Kidney tubule cell (primary cell): ENCODE results near the gene CHD2.

ENCODE experiments used
- DNase-seq: peaks from one replicate; pipeline ENCODE4 v3.0.0-alpha.2; 2018; ENCODE audit warnings: low spot score

Gene CHD2

GRCh38 chr15:92932946-92933649, 33.0 kb downstream of the CHD2 start:
- no peak for DNase-seq

GRCh38 chr15:92933831-92934230, 33.7 kb downstream of the CHD2 start:
- no peak for DNase-seq

- DNase-seq = no peak
Observed at GRCh38 chr15:92934716-92935115, 34.6 kb downstream of the CHD2 start.

GRCh38 chr15:92936138-92936537, 36.0 kb downstream of the CHD2 start:
- DNase-seq = no peak

GRCh38 chr15:92936693-92937092, 36.6 kb downstream of the CHD2 start:
- DNase-seq = no peak

GRCh38 chr15:92937901-92938300, 37.8 kb downstream of the CHD2 start:
- DNase-seq = no peak

GRCh38 chr15:92938387-92938786, 38.3 kb downstream of the CHD2 start:
- no peak for DNase-seq

- DNase-seq = no peak
Observed at GRCh38 chr15:92941668-92942067, 41.5 kb downstream of the CHD2 start.

GRCh38 chr15:92942706-92943105, 42.6 kb downstream of the CHD2 start:
- DNase-seq = no peak

GRCh38 chr15:92943581-92943980, 43.5 kb downstream of the CHD2 start:
- DNase-seq = no peak

GRCh38 chr15:92944946-92945521, 44.9 kb downstream of the CHD2 start:
- DNase-seq = no peak

- DNase-seq = no peak
Observed at GRCh38 chr15:92947071-92947730, 47.1 kb downstream of the CHD2 start.

- no peak for DNase-seq
Observed at GRCh38 chr15:92949604-92950249, 49.6 kb downstream of the CHD2 start.

GRCh38 chr15:92951800-92952457, 51.8 kb downstream of the CHD2 start:
- no peak for DNase-seq

- DNase-seq = no peak
Observed at GRCh38 chr15:92952458-92952850, 52.3 kb downstream of the CHD2 start.

- no peak for DNase-seq
Observed at GRCh38 chr15:92953566-92953965, 53.4 kb downstream of the CHD2 start.

- no peak for DNase-seq
Observed at GRCh38 chr15:92954002-92954401, 53.9 kb downstream of the CHD2 start.

GRCh38 chr15:92954578-92954977, 54.5 kb downstream of the CHD2 start:
- DNase-seq = peak; percentile 18

GRCh38 chr15:92955706-92956105, 55.6 kb downstream of the CHD2 start:
- peak; percentile 15 for DNase-seq

GRCh38 chr15:92958105-92958504, 58.0 kb downstream of the CHD2 start:
- DNase-seq = peak; percentile 42

- DNase-seq = no peak
Observed at GRCh38 chr15:92959219-92959618, 59.1 kb downstream of the CHD2 start.

- DNase-seq = peak; percentile 52
Observed at GRCh38 chr15:92960996-92961681, 61.0 kb downstream of the CHD2 start.
